ENCODE measurements around the gene PHF20.

Gene PHF20

GRCh38 chr20:35806075-35806474, 34.3 kb downstream of the PHF20 start:
- TF ChIP-seq CTCF (IDR thresholded peaks at IDR 0.05; ENCODE audit: poor library complexity, severe bottlenecking): no peak
- Histone ChIP-seq H3K27me3 (ENCODE audit: insufficient read depth, poor library complexity, severe bottlenecking) (no peaks in the 10 kb centered on the region), H3K36me3 (ENCODE audit: low read depth) (peaks cover 82% of the 10 kb centered on the region), H3K4me3 (ENCODE audit: severe bottlenecking) (no peak overlapping the region), H3K9me3 (ENCODE audit: severe bottlenecking) (no peaks in the 10 kb centered on the region), H3K4me1 (ENCODE audit: insufficient read depth, poor library complexity, severe bottlenecking) (peaks cover 7% of the 10 kb centered on the region), H3K27ac (ENCODE audit: poor library complexity, severe bottlenecking) (no peak overlapping the region)
- DNase-seq (ENCODE audit: low spot score) (no peak), ATAC-seq (ENCODE audit: low read depth) (peak; percentile 11; the same call in 1 of the 3 replicates)

- H3K27me3 ChIP-seq (ENCODE audit: insufficient read depth, poor library complexity, severe bottlenecking): no peaks in the 10 kb centered on the region
- H3K4me3 ChIP-seq (ENCODE audit: severe bottlenecking): no peak overlapping the region
- ATAC-seq (ENCODE audit: low read depth) (no peak), DNase-seq (ENCODE audit: low spot score) (no peak)
- H3K4me1 ChIP-seq (ENCODE audit: insufficient read depth, poor library complexity, severe bottlenecking): peaks cover 7% of the 10 kb centered on the region
- TF ChIP-seq CTCF (IDR thresholded peaks at IDR 0.05; ENCODE audit: poor library complexity, severe bottlenecking): no peak
- H3K9me3 ChIP-seq (ENCODE audit: severe bottlenecking): no peaks in the 10 kb centered on the region
- no peak overlapping the region for H3K27ac ChIP-seq (ENCODE audit: poor library complexity, severe bottlenecking)
- H3K36me3 ChIP-seq (ENCODE audit: low read depth): peaks cover 78% of the 10 kb centered on the region
These were observed 36.1 kb downstream of the PHF20 start for GRCh38 chr20:35807877-35808276.

GRCh38 chr20:35820715-35821114, 48.9 kb downstream of the PHF20 start:
- peaks cover 24% of the 10 kb centered on the region for H3K36me3 ChIP-seq (ENCODE audit: low read depth)
- peak overlapping the region; percentile 41 for H3K27ac ChIP-seq (ENCODE audit: poor library complexity, severe bottlenecking)
- DNase-seq (ENCODE audit: low spot score) (no peak), ATAC-seq (ENCODE audit: low read depth) (peak; percentile 63)
- no peak for TF ChIP-seq CTCF (IDR thresholded peaks at IDR 0.05; ENCODE audit: poor library complexity, severe bottlenecking)
- no peaks in the 10 kb centered on the region for H3K27me3 ChIP-seq (ENCODE audit: insufficient read depth, poor library complexity, severe bottlenecking)
- H3K4me1 ChIP-seq (ENCODE audit: insufficient read depth, poor library complexity, severe bottlenecking): peaks cover 28% of the 10 kb centered on the region
- no peaks in the 10 kb centered on the region for H3K9me3 ChIP-seq (ENCODE audit: severe bottlenecking)
- H3K4me3 ChIP-seq (ENCODE audit: severe bottlenecking): no peak overlapping the region

GRCh38 chr20:35821807-35822242, 50.0 kb downstream of the PHF20 start:
- H3K4me3 ChIP-seq (ENCODE audit: severe bottlenecking): no peak overlapping the region
- peak overlapping the region; percentile 41 for H3K27ac ChIP-seq (ENCODE audit: poor library complexity, severe bottlenecking)
- no peak for DNase-seq (ENCODE audit: low spot score)

More at GRCh38 chr20:35821807-35822242, 50.0 kb downstream of the PHF20 start:
- peaks cover 28% of the 10 kb centered on the region for H3K4me1 ChIP-seq (ENCODE audit: insufficient read depth, poor library complexity, severe bottlenecking)
- peaks cover 20% of the 10 kb centered on the region for H3K36me3 ChIP-seq (ENCODE audit: low read depth)
- no peaks in the 10 kb centered on the region for H3K27me3 ChIP-seq (ENCODE audit: insufficient read depth, poor library complexity, severe bottlenecking)
- no peak for TF ChIP-seq CTCF (IDR thresholded peaks at IDR 0.05; ENCODE audit: poor library complexity, severe bottlenecking)
- no peaks in the 10 kb centered on the region for H3K9me3 ChIP-seq (ENCODE audit: severe bottlenecking)
- ATAC-seq (ENCODE audit: low read depth): peak; percentile 75
